ENCODE results near the gene NUCKS1. TPM values are rescaled to one million over a fixed set of nuclear protein-coding genes. Genes with fewer than 3 reads are reported as not detected.

NUCKS1 gene
- polyA plus RNA-seq, 1 donor from 2014 or later = 134 TPM

DNA sequence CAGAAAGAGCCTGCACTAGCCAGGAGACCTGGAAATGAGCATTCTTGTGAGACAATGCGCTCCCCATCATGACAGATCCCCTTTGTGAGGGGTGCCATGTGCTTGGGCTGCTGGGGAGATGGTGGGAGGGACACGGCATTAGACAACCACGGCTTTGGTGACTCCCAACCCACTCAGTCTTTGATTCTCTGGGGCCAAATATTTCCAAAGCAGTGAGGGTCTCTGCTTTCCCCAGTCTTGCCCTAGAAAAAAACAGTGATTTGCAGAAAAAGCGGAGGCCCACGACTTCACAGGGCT, 79.9 kb downstream of the NUCKS1 start:
- TF ChIP-seq TAF1 (IDR thresholded peaks at IDR 0.05; ENCODE audit: low read depth) = no peak
- TF ChIP-seq EP300 (conservative IDR thresholded peaks at IDR 0.05; ENCODE audit: poor library complexity, severe bottlenecking) = no peak
- no peak for TF ChIP-seq POLR2AphosphoS5 (IDR thresholded peaks at IDR 0.05)

DNA sequence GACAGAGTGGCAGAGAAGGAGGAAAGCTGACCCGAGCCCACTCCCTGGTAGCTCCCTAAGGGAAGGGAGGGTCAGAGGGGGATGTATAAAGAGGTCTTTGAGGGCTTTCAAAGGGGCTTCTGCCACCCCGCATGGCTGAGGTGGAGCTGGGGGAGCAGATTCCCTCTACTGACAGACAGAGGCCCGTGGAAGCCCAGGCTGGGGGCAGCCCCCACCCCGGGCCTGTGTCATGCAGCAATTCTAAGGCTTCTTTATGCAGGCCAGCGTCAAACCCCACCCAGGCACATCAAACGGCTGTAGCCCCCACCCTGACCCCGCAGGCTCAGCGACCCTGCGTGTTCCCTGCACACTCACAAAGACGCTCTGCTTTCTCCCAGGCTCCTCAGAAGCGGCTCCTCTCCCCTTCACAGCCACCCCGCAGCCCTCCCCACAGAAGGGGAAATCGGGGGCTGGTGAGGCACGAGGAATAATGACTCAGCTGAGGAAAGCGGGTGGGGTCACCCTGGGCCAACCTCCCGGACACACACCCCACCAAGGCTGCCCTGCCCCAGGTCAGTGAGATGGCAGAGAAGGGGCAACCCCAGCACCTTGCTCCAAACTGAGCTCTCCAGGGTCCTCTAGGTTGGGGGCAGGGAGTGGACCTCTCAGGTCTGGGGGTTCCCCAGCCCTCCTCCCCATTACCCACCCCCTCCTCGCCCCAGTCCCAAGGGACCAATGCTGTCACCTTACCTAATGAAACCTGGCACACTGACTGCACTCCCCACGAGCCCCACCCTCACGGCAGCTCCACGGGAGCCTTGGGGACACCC, 80.4 kb downstream of the NUCKS1 start:
- peaks cover 5% of the 10 kb centered on the region for H3F3A ChIP-seq (ENCODE audit: insufficient read depth, low read length, poor library complexity, severe bottlenecking)
- peaks cover 3% of the 10 kb centered on the region for H3K79me2 ChIP-seq (replicated peaks; ENCODE audit: insufficient read depth, low read length)
- no peak overlapping the region for H3K27ac ChIP-seq (ENCODE audit: low read length)
- H3K9me2 ChIP-seq (ENCODE audit: insufficient read depth, low read length) = no peaks in the 10 kb centered on the region
- H4K20me1 ChIP-seq (ENCODE audit: insufficient read depth) = no peaks in the 10 kb centered on the region
- no peak overlapping the region for H3K4me2 ChIP-seq (ENCODE audit: low read length)
- peak overlapping the region; percentile 36 for H3K9ac ChIP-seq (ENCODE audit: low read length)
- H2AFZ ChIP-seq (ENCODE audit: low read depth, low read length) = peak overlapping the region; percentile 27
- no peaks in the 10 kb centered on the region for H3K9me3 ChIP-seq (ENCODE audit: low read length)
- no peak overlapping the region for H3K4me3 ChIP-seq (ENCODE audit: low read length)
- TF ChIP-seq REST (IDR thresholded peaks at IDR 0.05; ENCODE audit: borderline replicate concordance) = no peak
- no peak for TF ChIP-seq RAD21 (conservative IDR thresholded peaks at IDR 0.05)
- TF ChIP-seq SMC3 (conservative IDR thresholded peaks at IDR 0.05; ENCODE audit: poor library complexity) = no peak
- TF ChIP-seq TAF1 (IDR thresholded peaks at IDR 0.05; ENCODE audit: low read depth) = no peak
- TF ChIP-seq EP300 (conservative IDR thresholded peaks at IDR 0.05; ENCODE audit: poor library complexity, severe bottlenecking) = no peak
- no peak for TF ChIP-seq CTCF (IDR thresholded peaks at IDR 0.05; ENCODE audit: poor library complexity, severe bottlenecking)
- TF ChIP-seq MXI1 (conservative IDR thresholded peaks at IDR 0.05; ENCODE audit: poor library complexity, severe bottlenecking) = no peak
- TF ChIP-seq POLR2AphosphoS5 (IDR thresholded peaks at IDR 0.05) = no peak
- no peak for TF ChIP-seq EZH2 (IDR thresholded peaks at IDR 0.05; ENCODE audit: borderline replicate concordance, insufficient read depth, low read length, poor library complexity, severe bottlenecking)
- no peaks in the 10 kb centered on the region for H3K27me3 ChIP-seq (ENCODE audit: insufficient read depth, low read depth, low read length)
- H3K36me3 ChIP-seq (ENCODE audit: insufficient read depth, low read length) = no peaks in the 10 kb centered on the region

More for the DNA sequence above, 79.9 kb downstream of the NUCKS1 start:
- Histone ChIP-seq H3K4me3 (ENCODE audit: low read length) (no peak overlapping the region), H3K9me2 (ENCODE audit: insufficient read depth, low read length) (no peaks in the 10 kb centered on the region), H3K27me3 (ENCODE audit: insufficient read depth, low read depth, low read length) (no peaks in the 10 kb centered on the region), H2AFZ (ENCODE audit: low read depth, low read length) (no peak overlapping the region), H3K79me2 (replicated peaks; ENCODE audit: insufficient read depth, low read length) (peaks cover 3% of the 10 kb centered on the region), H3K36me3 (ENCODE audit: insufficient read depth, low read length) (no peaks in the 10 kb centered on the region), H3F3A (ENCODE audit: insufficient read depth, low read length, poor library complexity, severe bottlenecking) (peaks cover 5% of the 10 kb centered on the region), H4K20me1 (ENCODE audit: insufficient read depth) (no peaks in the 10 kb centered on the region), H3K9me3 (ENCODE audit: low read length) (no peaks in the 10 kb centered on the region), H3K4me2 (ENCODE audit: low read length) (no peak overlapping the region), H3K9ac (ENCODE audit: low read length) (peak overlapping the region; percentile 36), H3K27ac (ENCODE audit: low read length) (no peak overlapping the region)

All from neural cell (in vitro differentiated cells).